ENCODE results near the gene DISP2.

DISP2 gene

DNA sequence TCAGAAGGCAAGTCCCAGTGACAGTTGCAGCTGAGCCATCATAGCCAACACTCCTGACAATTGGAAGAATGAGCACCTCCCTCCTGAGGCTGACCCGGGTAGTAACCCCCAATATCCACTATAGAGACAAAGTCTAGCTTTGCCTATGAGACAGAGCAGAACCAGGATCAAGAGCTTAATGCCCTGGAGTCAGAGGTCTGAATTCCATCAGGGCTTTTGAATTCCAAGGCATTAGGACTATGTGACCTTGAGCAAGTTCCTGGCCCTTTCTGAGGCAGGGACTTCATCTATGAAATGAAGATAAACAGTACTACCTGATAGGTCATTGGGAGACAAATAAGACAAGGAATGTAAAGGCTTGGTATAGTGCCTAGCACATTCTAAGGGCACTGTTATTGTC, 37.6 kb upstream of the DISP2 start:
- peaks cover 14% of the 10 kb centered on the region for H3K4me1 ChIP-seq (ENCODE audit: insufficient read depth, low read length)
- H3K27ac ChIP-seq (ENCODE audit: low read depth, low read length), result no peak overlapping the region
- 67% methylated on average over 1 of the region's 1 CpG for WGBS
- H3K36me3 ChIP-seq (ENCODE audit: insufficient read depth, low read length), result no peaks in the 10 kb centered on the region
- no peaks in the 10 kb centered on the region for H3K9me3 ChIP-seq (ENCODE audit: insufficient read depth, low read depth, low read length)
- no peak overlapping the region for H3K4me3 ChIP-seq (ENCODE audit: low read length)
- H3K27me3 ChIP-seq (ENCODE audit: insufficient read depth, low read length), result peaks cover 24% of the 10 kb centered on the region
- H3K9ac ChIP-seq (ENCODE audit: low read depth, low read length), result no peak overlapping the region

DNA sequence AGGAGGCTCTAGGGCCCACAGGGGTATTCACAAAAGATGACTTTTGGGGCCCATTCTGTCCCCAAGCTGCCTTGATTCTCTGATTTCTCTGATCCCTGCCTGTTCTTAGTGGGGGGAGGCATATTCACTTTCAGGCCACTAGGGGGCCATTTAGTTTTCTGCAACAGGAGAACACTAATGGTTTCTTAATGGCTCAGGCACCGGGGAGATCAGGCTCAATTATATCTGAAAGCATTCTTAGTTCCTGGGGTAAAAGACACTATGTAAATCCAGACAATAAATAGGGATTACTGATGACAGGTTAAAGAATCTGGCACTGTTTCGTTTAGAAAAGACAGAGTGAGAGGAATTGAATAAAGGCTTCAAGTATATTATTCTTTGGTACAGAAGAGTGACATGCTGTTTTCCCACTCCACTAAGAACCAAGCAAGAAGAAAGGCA, 37.1 kb upstream of the DISP2 start:
- peaks cover 20% of the 10 kb centered on the region for H3K4me1 ChIP-seq (ENCODE audit: insufficient read depth, low read length)
- no peaks in the 10 kb centered on the region for H3K36me3 ChIP-seq (ENCODE audit: insufficient read depth, low read length)
- no peak overlapping the region for H3K27ac ChIP-seq (ENCODE audit: low read depth, low read length)
- H3K9ac ChIP-seq (ENCODE audit: low read depth, low read length), result no peak overlapping the region
- H3K4me3 ChIP-seq (ENCODE audit: low read length), result no peak overlapping the region
- H3K27me3 ChIP-seq (ENCODE audit: insufficient read depth, low read length), result peaks cover 30% of the 10 kb centered on the region
- 6% methylated on average over 2 of the region's 2 CpGs for WGBS
- no peaks in the 10 kb centered on the region for H3K9me3 ChIP-seq (ENCODE audit: insufficient read depth, low read depth, low read length)

DNA sequence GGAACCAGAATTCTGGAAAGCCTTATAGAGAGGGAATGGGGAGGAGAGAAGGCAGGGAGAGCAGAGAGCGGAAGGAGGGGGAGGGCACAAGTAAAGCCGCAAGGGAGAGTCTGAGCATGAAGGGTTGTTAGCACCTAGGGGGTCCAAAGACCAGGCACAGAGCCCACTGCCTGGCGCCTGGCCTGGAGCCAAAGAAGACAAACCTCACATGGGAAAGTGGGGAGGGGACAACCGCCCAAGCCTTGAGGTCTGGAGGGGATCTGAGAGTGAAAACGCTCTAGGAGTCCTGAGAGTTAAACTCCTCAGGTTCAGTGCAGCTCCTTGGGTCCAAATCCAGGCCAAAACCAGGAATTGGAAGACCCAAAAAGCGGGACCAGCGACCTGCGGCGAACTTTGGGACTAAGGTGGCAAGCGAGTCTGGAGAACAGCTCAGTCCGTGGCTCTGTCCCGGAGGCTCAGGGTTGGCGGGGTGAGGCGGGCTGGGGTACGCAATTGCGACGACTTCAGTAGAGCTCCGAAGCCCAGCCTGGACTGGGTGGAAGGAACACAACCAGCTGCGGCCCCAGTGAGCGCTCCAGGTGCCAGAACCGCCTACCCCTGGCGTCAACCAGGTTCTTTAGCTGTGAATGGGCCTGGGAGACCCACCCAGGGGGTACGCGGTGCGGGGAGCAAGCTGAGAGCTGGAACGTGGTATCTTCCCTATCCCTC, 35.3 kb upstream of the DISP2 start:
- WGBS, result 6% methylated on average over 26 of the region's 26 CpGs
- Histone ChIP-seq H3K9ac (ENCODE audit: low read depth, low read length) (no peak overlapping the region), H3K9me3 (ENCODE audit: insufficient read depth, low read depth, low read length) (no peaks in the 10 kb centered on the region), H3K4me3 (ENCODE audit: low read length) (peak overlapping the region; percentile 63), H3K36me3 (ENCODE audit: insufficient read depth, low read length) (no peaks in the 10 kb centered on the region), H3K4me1 (ENCODE audit: insufficient read depth, low read length) (peaks cover 35% of the 10 kb centered on the region), H3K27me3 (ENCODE audit: insufficient read depth, low read length) (peaks cover 30% of the 10 kb centered on the region), H3K27ac (ENCODE audit: low read depth, low read length) (no peak overlapping the region)

DNA sequence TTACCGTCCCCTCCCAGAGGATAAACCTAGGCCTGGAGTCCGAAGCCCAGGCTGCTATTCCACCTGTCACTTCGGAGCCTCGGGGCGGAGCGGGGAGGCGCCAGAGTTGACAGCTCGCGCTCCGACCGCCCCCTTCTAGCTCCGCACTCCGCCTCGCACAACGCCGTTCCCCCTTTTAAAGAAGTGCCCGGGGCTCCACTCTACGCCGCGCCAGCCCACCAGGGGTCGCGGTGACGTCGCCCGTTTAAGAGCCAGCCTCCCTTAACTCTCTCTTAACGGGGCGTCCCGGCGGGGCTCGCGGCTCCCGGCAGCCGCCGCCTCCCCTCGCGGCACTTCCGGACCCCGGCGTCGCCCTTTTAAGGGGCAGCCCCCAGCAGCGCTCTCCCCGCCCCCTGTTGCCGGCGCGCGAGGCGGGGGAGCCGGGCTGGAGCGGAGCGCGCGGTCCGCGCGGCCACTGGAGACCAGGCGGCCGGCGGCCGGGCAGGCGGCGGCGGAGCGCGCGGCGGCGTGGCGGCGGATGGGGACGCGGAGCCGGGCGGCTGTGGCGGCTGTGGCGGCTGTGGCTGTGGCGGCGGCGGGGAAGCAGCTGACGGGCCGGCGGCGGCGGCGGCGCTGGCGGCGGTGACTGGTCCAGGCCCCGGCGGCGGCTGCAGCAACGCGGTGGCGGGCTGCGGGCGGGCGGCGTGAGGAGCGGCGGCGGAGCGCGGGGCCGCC, 34.6 kb upstream of the DISP2 start, which contains the start of gene INAFM2:
INAFM2 (plus strand) TSS at position 454 of the 714 bp plus-strand sequence. CDS start 364 bp downstream, outside the sequence.
- H3K27me3 ChIP-seq (ENCODE audit: insufficient read depth, low read length), result peaks cover 30% of the 10 kb centered on the region
- peaks cover 42% of the 10 kb centered on the region for H3K4me1 ChIP-seq (ENCODE audit: insufficient read depth, low read length)
- WGBS, result under 1% methylated on average over 103 of the region's 103 CpGs
- H3K36me3 ChIP-seq (ENCODE audit: insufficient read depth, low read length), result no peaks in the 10 kb centered on the region
- H3K9ac ChIP-seq (ENCODE audit: low read depth, low read length), result peak within 1 kb of the TSS; percentile 51
- peak within 1 kb of the TSS; percentile 63 for H3K4me3 ChIP-seq (ENCODE audit: low read length)
- no peak within 1 kb of the TSS for H3K27ac ChIP-seq (ENCODE audit: low read depth, low read length)
- no peaks in the 10 kb centered on the region for H3K9me3 ChIP-seq (ENCODE audit: insufficient read depth, low read depth, low read length)

DNA sequence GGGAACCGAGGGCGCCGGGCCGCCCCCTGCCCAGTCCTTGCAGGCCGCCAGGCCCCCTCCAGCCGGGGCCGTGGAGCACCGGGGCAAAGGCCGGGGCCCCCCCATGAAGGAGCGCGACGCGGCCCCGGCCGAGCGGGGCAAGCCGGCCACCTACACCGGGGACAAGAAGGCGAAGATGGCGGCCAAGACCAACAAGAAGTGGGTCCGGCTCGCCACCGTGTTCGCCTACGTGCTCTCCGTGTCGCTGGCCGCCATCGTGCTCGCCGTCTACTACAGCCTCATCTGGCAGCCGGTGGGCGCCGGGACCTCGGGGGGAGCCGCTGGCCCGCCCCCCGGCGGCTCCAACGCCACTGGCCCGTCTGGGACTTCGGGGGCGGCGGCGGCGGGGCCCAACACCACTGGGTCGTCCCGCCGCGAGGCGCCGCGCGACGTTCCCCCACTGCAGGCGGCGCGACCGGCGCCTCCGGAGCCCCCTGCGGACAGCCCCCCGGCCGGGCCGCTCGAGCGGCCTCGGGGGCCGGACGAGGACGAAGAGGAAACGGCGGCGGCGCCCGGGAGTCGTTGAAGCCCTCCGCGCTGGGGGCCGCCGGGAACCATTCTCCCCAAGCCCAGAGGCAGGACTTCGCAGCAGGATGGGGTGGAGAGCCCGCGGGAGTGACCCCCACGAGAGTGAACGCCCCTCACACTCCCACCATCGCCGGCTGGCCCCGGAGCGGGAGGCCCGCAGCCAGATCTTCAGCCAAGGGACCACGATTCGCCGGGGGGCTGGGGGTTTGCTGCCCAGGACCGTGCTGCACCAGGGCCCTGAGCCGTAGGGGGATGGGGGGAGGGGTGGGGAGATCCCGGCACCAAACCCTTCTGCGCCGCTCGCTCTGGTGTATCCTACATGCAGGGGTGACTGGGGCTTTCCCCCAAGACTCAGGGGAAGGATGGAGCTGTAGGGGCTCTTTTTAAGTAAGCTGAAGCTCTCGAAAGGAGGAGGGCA, 33.8 kb upstream of the DISP2 start:
- no peak overlapping the region for H3K27ac ChIP-seq (ENCODE audit: low read depth, low read length)
- WGBS, result under 1% methylated on average over 101 of the region's 101 CpGs
- peak overlapping the region; percentile 51 for H3K9ac ChIP-seq (ENCODE audit: low read depth, low read length)
- H3K27me3 ChIP-seq (ENCODE audit: insufficient read depth, low read length), result peaks cover 30% of the 10 kb centered on the region
- H3K4me1 ChIP-seq (ENCODE audit: insufficient read depth, low read length), result peaks cover 51% of the 10 kb centered on the region
- H3K36me3 ChIP-seq (ENCODE audit: insufficient read depth, low read length), result no peaks in the 10 kb centered on the region
- H3K4me3 ChIP-seq (ENCODE audit: low read length), result peak overlapping the region; percentile 63
- no peaks in the 10 kb centered on the region for H3K9me3 ChIP-seq (ENCODE audit: insufficient read depth, low read depth, low read length)

DNA sequence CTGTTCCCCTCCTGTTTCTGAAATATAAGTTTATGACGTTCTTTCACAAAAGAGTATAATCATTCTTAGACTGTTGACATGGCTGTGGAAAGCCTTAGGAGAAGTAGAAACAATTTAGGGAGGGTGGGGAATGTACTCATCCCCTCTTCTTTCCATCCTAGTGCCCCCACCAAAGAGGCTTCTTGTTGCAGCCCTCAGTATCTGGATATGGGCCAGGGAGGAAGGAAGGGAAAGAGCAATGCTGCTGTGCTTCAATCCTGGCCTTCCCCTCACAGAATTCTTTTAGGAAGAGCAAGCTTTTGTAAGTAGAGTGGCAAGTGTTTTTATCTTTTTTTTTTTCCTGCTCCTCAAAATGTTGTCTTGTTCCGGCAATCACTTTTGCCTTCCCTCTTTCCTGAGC, 32.8 kb upstream of the DISP2 start:
- Histone ChIP-seq H3K9me3 (ENCODE audit: insufficient read depth, low read depth, low read length) (no peaks in the 10 kb centered on the region), H3K36me3 (ENCODE audit: insufficient read depth, low read length) (no peaks in the 10 kb centered on the region), H3K27ac (ENCODE audit: low read depth, low read length) (no peak overlapping the region), H3K27me3 (ENCODE audit: insufficient read depth, low read length) (peaks cover 30% of the 10 kb centered on the region), H3K4me1 (ENCODE audit: insufficient read depth, low read length) (peaks cover 54% of the 10 kb centered on the region), H3K4me3 (ENCODE audit: low read length) (peak overlapping the region; percentile 63), H3K9ac (ENCODE audit: low read depth, low read length) (no peak overlapping the region)
- WGBS, result 80% methylated on average over 1 of the region's 2 CpGs

DNA sequence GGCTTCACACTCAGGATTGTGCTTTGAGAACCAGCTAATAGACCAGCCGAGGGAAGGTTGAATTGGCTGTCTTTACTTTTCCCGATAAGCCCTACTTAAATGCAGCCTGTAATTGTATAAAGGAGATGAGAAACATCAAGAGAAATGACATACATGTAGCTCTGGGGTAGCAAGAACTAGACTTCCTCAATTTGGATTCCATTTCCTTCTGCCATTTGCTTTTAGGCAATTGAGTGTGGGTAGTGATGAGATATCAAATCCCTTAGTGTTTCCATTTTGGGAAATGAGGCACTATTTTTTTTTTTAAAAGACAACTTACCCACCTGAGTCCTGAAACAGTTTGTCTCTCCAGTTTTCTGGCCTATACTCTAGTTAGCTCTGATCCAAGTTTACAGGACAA, 32.3 kb upstream of the DISP2 start:
- Histone ChIP-seq H3K4me3 (ENCODE audit: low read length) (0 out of 2 replicates have a peak overlapping the region, but pooled peaks have one; percentile 63), H3K36me3 (ENCODE audit: insufficient read depth, low read length) (no peaks in the 10 kb centered on the region), H3K27ac (ENCODE audit: low read depth, low read length) (no peak overlapping the region), H3K4me1 (ENCODE audit: insufficient read depth, low read length) (peaks cover 55% of the 10 kb centered on the region), H3K9me3 (ENCODE audit: insufficient read depth, low read depth, low read length) (no peaks in the 10 kb centered on the region), H3K9ac (ENCODE audit: low read depth, low read length) (no peak overlapping the region), H3K27me3 (ENCODE audit: insufficient read depth, low read length) (peaks cover 30% of the 10 kb centered on the region)
- 98% methylated on average over 2 of the region's 2 CpGs for WGBS

DNA sequence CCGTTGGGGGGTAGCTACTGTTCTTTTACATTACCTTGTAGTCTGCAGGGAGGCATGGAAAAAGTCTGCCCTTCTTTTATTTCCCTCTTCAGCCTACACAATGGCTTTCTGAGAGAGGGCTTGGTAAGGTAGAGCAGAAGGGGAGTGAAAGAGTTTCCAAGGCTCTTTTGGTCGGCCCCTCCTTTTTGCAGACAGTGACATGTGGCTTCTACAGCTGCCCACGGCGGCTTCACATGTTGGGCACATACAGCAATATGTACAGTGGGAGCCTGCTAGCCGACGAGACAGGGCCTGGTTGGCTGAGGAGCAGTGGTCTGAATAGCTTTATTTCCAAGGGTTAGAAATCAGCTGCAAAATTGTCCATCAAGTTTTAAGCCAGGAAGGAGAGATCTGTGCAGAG, 30.6 kb upstream of the DISP2 start:
- 30% methylated on average over 6 of the region's 6 CpGs for WGBS
- Histone ChIP-seq H3K9ac (ENCODE audit: low read depth, low read length) (peak overlapping the region; percentile 34; the same call in 1 of the 2 replicates), H3K27me3 (ENCODE audit: insufficient read depth, low read length) (peaks cover 21% of the 10 kb centered on the region), H3K4me3 (ENCODE audit: low read length) (peak overlapping the region; percentile 24), H3K27ac (ENCODE audit: low read depth, low read length) (peak overlapping the region; percentile 18; the same call in 1 of the 2 replicates), H3K36me3 (ENCODE audit: insufficient read depth, low read length) (no peaks in the 10 kb centered on the region), H3K9me3 (ENCODE audit: insufficient read depth, low read depth, low read length) (no peaks in the 10 kb centered on the region), H3K4me1 (ENCODE audit: insufficient read depth, low read length) (peaks cover 51% of the 10 kb centered on the region)

DNA sequence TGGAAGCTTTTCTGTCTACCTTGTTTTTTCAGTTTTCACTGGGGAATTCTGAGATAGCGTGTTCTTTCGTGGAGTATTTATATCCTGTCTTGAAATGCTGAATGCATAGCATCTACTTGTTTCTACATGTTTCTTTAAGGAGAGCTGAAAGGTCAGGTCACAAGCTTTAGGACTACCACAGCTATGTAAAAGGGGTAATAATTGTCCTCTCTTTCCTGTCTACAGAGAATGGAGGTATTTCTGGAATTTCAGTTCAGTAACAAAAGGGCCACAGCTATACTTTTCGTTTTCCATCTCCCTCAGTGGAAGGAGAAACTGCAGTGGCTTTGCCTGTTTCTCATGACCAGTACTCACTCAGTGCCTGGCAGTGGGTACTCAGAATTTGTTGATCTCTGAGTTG, 29.8 kb upstream of the DISP2 start:
- Histone ChIP-seq H3K4me1 (ENCODE audit: insufficient read depth, low read length) (peaks cover 48% of the 10 kb centered on the region), H3K27ac (ENCODE audit: low read depth, low read length) (peak overlapping the region; percentile 42; the same call in 1 of the 2 replicates), H3K27me3 (ENCODE audit: insufficient read depth, low read length) (peaks cover 16% of the 10 kb centered on the region), H3K4me3 (ENCODE audit: low read length) (no peak overlapping the region), H3K36me3 (ENCODE audit: insufficient read depth, low read length) (no peaks in the 10 kb centered on the region), H3K9me3 (ENCODE audit: insufficient read depth, low read depth, low read length) (no peaks in the 10 kb centered on the region), H3K9ac (ENCODE audit: low read depth, low read length) (peak overlapping the region; percentile 34; the same call in 1 of the 2 replicates)
- 58% methylated on average over 3 of the region's 3 CpGs for WGBS

DNA sequence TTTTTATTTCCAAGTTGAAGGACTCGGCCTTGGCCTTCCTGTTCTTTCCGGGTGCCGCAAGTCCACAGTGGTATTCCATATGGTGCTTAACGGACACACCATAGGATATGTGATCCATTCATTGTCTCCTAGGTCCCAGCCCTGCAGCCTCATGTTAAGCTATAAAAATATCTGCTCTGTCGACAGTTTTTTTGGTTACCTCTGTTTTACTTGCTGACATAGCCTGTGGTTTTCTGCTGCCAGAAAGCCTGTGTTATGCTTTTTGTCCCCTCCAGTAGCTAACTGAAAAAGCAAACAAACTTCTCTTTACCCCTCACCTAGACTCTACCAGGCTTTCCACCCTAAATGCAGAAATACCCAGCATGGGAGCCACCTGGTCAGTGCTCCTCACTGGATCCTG, 29.3 kb upstream of the DISP2 start:
- H3K27ac ChIP-seq (ENCODE audit: low read depth, low read length), result peak overlapping the region; percentile 42; the same call in 1 of the 2 replicates

More for the DNA sequence above, 29.3 kb upstream of the DISP2 start:
- 90% methylated on average over 5 of the region's 5 CpGs for WGBS
- Histone ChIP-seq H3K36me3 (ENCODE audit: insufficient read depth, low read length) (no peaks in the 10 kb centered on the region), H3K9me3 (ENCODE audit: insufficient read depth, low read depth, low read length) (no peaks in the 10 kb centered on the region), H3K4me1 (ENCODE audit: insufficient read depth, low read length) (peaks cover 49% of the 10 kb centered on the region), H3K27me3 (ENCODE audit: insufficient read depth, low read length) (peaks cover 16% of the 10 kb centered on the region), H3K4me3 (ENCODE audit: low read length) (no peak overlapping the region), H3K9ac (ENCODE audit: low read depth, low read length) (no peak overlapping the region)
